ENCODE results near the gene CHMP4A. TPM values are rescaled to one million over a fixed set of nuclear protein-coding genes. Genes with fewer than 3 reads are reported as not detected.

Gene CHMP4A
- total and polyA plus RNA-seq, 2 of the 13 experiments (the other 11 are each of a cell fraction or from before 2014, with no cell fraction given) = 83.6 to 113 TPM

DNA sequence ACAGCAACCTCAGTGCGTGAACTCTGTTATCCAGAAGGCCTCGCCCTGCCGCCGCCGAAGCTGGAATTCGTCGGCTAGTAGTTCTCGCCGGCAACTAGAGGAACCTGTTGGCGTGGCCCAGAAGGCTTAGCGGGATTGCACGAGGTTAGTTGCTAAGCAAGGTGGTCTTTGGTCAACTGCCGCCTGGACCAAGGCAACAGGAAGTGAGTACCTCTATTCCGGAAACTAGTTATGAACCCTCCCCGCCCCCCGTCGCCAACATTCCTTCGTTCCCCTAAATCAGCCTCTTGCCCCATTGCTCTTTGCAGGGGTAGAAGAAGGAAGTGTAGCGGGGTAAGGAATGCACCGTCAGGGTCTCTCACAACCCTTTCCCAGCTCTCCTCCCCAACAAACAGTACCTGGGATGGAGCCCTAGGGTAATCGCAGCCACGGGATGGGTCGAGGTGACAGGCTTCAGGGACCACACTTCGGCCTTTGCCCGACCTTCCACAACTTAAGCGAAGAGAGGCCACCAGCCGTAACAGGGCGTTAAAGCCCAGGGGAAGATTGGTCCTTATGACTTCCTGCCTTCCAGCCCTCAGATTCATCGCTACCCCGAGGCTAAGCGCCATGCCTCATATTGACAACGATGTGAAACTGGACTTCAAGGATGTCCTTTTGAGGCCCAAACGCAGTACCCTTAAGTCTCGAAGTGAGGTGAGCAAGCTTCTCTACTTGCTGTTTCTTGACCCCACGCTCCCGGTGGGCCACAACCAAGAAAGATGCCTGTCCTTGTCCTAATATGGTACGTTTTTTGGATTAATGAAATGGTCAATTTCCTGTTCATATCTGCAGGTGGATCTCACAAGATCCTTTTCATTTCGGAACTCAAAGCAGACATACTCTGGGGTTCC, 19.6 kb upstream of the CHMP4A start, which contains the start of gene GMPR2 (continued):
- no peak for TF ChIP-seq ATF7 (IDR thresholded peaks at IDR 0.05)
- peak; percentile 55 for TF ChIP-seq ATF7 (CRISPR knock-in tag; IDR thresholded peaks at IDR 0.05)
- TF ChIP-seq, protein P1, sequence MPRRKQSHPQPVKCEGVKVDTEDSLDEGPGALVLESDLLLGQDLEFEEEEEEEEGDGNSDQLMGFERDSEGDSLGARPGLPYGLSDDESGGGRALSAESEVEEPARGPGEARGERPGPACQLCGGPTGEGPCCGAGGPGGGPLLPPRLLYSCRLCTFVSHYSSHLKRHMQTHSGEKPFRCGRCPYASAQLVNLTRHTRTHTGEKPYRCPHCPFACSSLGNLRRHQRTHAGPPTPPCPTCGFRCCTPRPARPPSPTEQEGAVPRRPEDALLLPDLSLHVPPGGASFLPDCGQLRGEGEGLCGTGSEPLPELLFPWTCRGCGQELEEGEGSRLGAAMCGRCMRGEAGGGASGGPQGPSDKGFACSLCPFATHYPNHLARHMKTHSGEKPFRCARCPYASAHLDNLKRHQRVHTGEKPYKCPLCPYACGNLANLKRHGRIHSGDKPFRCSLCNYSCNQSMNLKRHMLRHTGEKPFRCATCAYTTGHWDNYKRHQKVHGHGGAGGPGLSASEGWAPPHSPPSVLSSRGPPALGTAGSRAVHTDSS (CRISPR knock-in tag; conservative IDR thresholded peaks at IDR 0.05) = no peak; the same call in 1 of the 2 replicates
- TF ChIP-seq ZNF24 (IDR thresholded peaks at IDR 0.05) = peak; percentile 64
- no peak for TF ChIP-seq EP300 (IDR thresholded peaks at IDR 0.05; ENCODE audit: low read depth in 2 of 2, low read length in 2 of 2)
- TF ChIP-seq EP300 (CRISPR knock-in tag; IDR thresholded peaks at IDR 0.05; ENCODE audit: borderline replicate concordance) = peak; percentile 41
- TF ChIP-seq ZMYM4 (CRISPR knock-in tag; IDR thresholded peaks at IDR 0.05) = peak; percentile 78
- TF ChIP-seq, protein P2, sequence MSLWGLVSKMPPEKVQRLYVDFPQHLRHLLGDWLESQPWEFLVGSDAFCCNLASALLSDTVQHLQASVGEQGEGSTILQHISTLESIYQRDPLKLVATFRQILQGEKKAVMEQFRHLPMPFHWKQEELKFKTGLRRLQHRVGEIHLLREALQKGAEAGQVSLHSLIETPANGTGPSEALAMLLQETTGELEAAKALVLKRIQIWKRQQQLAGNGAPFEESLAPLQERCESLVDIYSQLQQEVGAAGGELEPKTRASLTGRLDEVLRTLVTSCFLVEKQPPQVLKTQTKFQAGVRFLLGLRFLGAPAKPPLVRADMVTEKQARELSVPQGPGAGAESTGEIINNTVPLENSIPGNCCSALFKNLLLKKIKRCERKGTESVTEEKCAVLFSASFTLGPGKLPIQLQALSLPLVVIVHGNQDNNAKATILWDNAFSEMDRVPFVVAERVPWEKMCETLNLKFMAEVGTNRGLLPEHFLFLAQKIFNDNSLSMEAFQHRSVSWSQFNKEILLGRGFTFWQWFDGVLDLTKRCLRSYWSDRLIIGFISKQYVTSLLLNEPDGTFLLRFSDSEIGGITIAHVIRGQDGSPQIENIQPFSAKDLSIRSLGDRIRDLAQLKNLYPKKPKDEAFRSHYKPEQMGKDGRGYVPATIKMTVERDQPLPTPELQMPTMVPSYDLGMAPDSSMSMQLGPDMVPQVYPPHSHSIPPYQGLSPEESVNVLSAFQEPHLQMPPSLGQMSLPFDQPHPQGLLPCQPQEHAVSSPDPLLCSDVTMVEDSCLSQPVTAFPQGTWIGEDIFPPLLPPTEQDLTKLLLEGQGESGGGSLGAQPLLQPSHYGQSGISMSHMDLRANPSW (CRISPR knock-in tag; IDR thresholded peaks at IDR 0.05; ENCODE audit: borderline replicate concordance) = no peak; the same call in 1 of the 2 replicates
- TF ChIP-seq ZNF749 (CRISPR knock-in tag; IDR thresholded peaks at IDR 0.05; ENCODE audit: borderline replicate concordance) = peak; percentile 9; the same call in 1 of the 2 replicates
- TF ChIP-seq, protein P3, sequence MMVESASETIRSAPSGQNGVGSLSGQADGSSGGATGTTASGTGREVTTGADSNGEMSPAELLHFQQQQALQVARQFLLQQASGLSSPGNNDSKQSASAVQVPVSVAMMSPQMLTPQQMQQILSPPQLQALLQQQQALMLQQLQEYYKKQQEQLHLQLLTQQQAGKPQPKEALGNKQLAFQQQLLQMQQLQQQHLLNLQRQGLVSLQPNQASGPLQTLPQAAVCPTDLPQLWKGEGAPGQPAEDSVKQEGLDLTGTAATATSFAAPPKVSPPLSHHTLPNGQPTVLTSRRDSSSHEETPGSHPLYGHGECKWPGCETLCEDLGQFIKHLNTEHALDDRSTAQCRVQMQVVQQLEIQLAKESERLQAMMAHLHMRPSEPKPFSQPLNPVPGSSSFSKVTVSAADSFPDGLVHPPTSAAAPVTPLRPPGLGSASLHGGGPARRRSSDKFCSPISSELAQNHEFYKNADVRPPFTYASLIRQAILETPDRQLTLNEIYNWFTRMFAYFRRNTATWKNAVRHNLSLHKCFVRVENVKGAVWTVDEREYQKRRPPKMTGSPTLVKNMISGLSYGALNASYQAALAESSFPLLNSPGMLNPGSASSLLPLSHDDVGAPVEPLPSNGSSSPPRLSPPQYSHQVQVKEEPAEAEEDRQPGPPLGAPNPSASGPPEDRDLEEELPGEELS (CRISPR knock-in tag; IDR thresholded peaks at IDR 0.05) = no peak; the same call in 1 of the 2 replicates
- TF ChIP-seq BCL3 (CRISPR knock-in tag; IDR thresholded peaks at IDR 0.05) = peak; percentile 60
- TF ChIP-seq IRX3 (CRISPR knock-in tag; IDR thresholded peaks at IDR 0.05; ENCODE audit: borderline replicate concordance, low read depth) = peak; percentile 95; the same call in 1 of the 2 replicates
- peak; percentile 72; the same call in 1 of the 2 replicates for TF ChIP-seq TFE3 (CRISPR knock-in tag; IDR thresholded peaks at IDR 0.05)
- TF ChIP-seq ZNF350 (CRISPR knock-in tag; IDR thresholded peaks at IDR 0.05; ENCODE audit: borderline replicate concordance, low read depth) = peak; percentile 82; the same call in 1 of the 2 replicates
- no peak for TF ChIP-seq NONO (IDR thresholded peaks at IDR 0.05)
- TF ChIP-seq NONO (CRISPR knock-in tag; conservative IDR thresholded peaks at IDR 0.05) = peak; percentile 94
- TF ChIP-seq ZNF34 (CRISPR knock-in tag; IDR thresholded peaks at IDR 0.05; ENCODE audit: borderline replicate concordance) = peak; percentile 93; the same call in 1 of the 2 replicates
- TF ChIP-seq AHR (CRISPR knock-in tag; IDR thresholded peaks at IDR 0.05) = no peak; the same call in 1 of the 2 replicates
- peak; percentile 46 for TF ChIP-seq ZNF781 (CRISPR knock-in tag; IDR thresholded peaks at IDR 0.05; ENCODE audit: borderline replicate concordance, not compliant biosample characterization)

Measured in HepG2 (cell line).